K562 (cell line): ENCODE measurements around the gene KNCN. TPM values are rescaled to one million over a fixed set of nuclear protein-coding genes. Genes with fewer than 3 reads are reported as not detected.

ENCODE experiments used
- ATAC-seq: fragments of 200-7000 bp; cut with Tn5 transposase; 3 replicates; pipeline ENCODE4 v1.9.1; 2020; ENCODE audit warnings: moderate library complexity
- BruUV-seq: library from RNA; stranded (reverse); fragments of 400-500 nt; replicated peaks from 2 replicates; lab custom pipeline; 2021; lab: Mats Ljungman, UMichigan
- CTCF ChIA-PET: fragments of 300-600 bp; formaldehyde crosslinking; extraction: SDS; loops from one replicate; lab custom pipeline; 2021; ENCODE audit warnings: low intra/inter-chr PET ratio; lab: Yijun Ruan, JAX
- POLR2A ChIA-PET: fragments of 300-600, 350-650 bp; sonication (Branson Sonifier 250); formaldehyde crosslinking; extraction: SDS; loops from one replicate; lab custom pipeline; 2021; ENCODE audit warnings: antibody characterized with exemption, inconsistent platforms; lab: Yijun Ruan, JAX
- DNase-seq, 4 experiments: peaks; one replicate each; pipeline versions ENCODE4 v3.0.0 to v3.0.0-alpha.2; 2011 to 2018; ENCODE audit warnings: low spot score in 3 of 4, mixed read lengths in 3 of 4; ENCODE audit errors: extremely low read depth in 1 of 4
- FAIRE-seq: peaks from 2 replicates; lab custom pipeline; 2011; peaks lifted over from hg19 to GRCh38; lab: Jason Lieb, UNC
- H2AFZ ChIP-seq: 2 replicates; pipeline ENCODE4 v1.6.0; 2011; ENCODE audit warnings: low read depth, low read length, control low read depth, inconsistent platforms
- H3K27ac ChIP-seq: fragments of 200-600 bp; 3 replicates; pipeline ENCODE4 v1.8.0; 2011; ENCODE audit warnings: low read depth, mild to moderate bottlenecking, control low read depth, inconsistent platforms, low read length, moderate library complexity, mixed read lengths; ENCODE audit errors: extremely low read depth
- H3K27me3 ChIP-seq, 2 experiments: fragments of 300-600 bp in 1 of 2; 2 replicates in 1 of 2; 3 replicates in 1 of 2; pipeline versions ENCODE4 v1.6.0 to v1.8.0; 2011; ENCODE audit warnings: inconsistent platforms in 2 of 2, low read length in 2 of 2, mild to moderate bottlenecking in 1 of 2, mixed read lengths in 1 of 2, moderate library complexity in 1 of 2; ENCODE audit not compliant: control insufficient read depth in 2 of 2, insufficient read depth in 2 of 2
- H3K36me3 ChIP-seq: fragments of 300-600 bp; 3 replicates; pipeline ENCODE4 v1.8.0; 2011; ENCODE audit warnings: mild to moderate bottlenecking, low read length, inconsistent platforms; ENCODE audit not compliant: control insufficient read depth, insufficient read depth
- H3K4me1 ChIP-seq, 2 experiments: fragments of 200-600 bp in 1 of 2; replicated peaks in 1 of 2; 2 replicates in 1 of 2; 3 replicates in 1 of 2; pipeline versions ENCODE4 v1.5.1 to v1.8.0; 2011; ENCODE audit warnings: inconsistent platforms in 2 of 2, low read length in 2 of 2, mild to moderate bottlenecking in 1 of 2, mixed read lengths in 1 of 2, moderate library complexity in 1 of 2; ENCODE audit not compliant: control insufficient read depth in 2 of 2, insufficient read depth in 2 of 2
- H3K4me2 ChIP-seq: 2 replicates; pipeline ENCODE4 v1.6.1; 2011; ENCODE audit warnings: low read length, control low read depth, inconsistent platforms, mixed read lengths; ENCODE audit not compliant: insufficient read depth
- H3K4me3 ChIP-seq: fragments of 200-600 bp; sonication (generic), shearing (Covaris generic); 2 replicates; pipeline ENCODE4 v1.5.1; 2016; ENCODE audit warnings: control low read depth, inconsistent platforms
- H3K79me2 ChIP-seq: fragments of 200-600 bp; 3 replicates; pipeline ENCODE4 v1.8.0; 2011; ENCODE audit warnings: low read length, inconsistent platforms; ENCODE audit not compliant: control insufficient read depth, insufficient read depth
- H3K9ac ChIP-seq, 2 experiments: 2 replicates each; pipeline versions ENCODE4 v1.6.0 to v1.6.1; 2011; ENCODE audit warnings: low read depth in 2 of 2, low read length in 2 of 2, control low read depth in 1 of 2, inconsistent platforms in 1 of 2, mild to moderate bottlenecking in 1 of 2, mixed read lengths in 1 of 2; ENCODE audit not compliant: insufficient read depth in 1 of 2
- H3K9me1 ChIP-seq: one replicate; pipeline ENCODE4 v1.6.0; 2011; ENCODE audit warnings: inconsistent platforms, mild to moderate bottlenecking, low read length, moderate library complexity; ENCODE audit not compliant: control insufficient read depth, insufficient read depth
- H3K9me3 ChIP-seq: replicated peaks from 2 replicates; pipeline ENCODE4 v1.5.1; 2011; ENCODE audit warnings: low read depth, low read length, inconsistent platforms; ENCODE audit not compliant: control insufficient read depth, insufficient read depth
- H4K20me1 ChIP-seq: replicated peaks from 2 replicates; pipeline ENCODE4 v1.6.1; 2011; ENCODE audit warnings: low read length, inconsistent platforms, mixed read lengths; ENCODE audit not compliant: control insufficient read depth, insufficient read depth
- ARID2 ChIP-seq: fragments of 450-650 bp; IDR thresholded peaks from 2 replicates; pipeline ENCODE4 v1.6.1; 2017; ENCODE audit warnings: antibody characterized with exemption, mild to moderate bottlenecking
- BRD4 ChIP-seq: fragments of 200-600 bp; sonication (generic); IDR thresholded peaks from 2 replicates; pipeline ENCODE4 v1.6.1; 2017; ENCODE audit warnings: inconsistent platforms
- CHD2 ChIP-seq: IDR thresholded peaks from 2 replicates; pipeline ENCODE4 v1.6.1; 2011; ENCODE audit warnings: low read depth, low read length
- EZH2 ChIP-seq: IDR thresholded peaks from 2 replicates; pipeline ENCODE4 v1.6.1; 2012; ENCODE audit warnings: low read depth, mild to moderate bottlenecking, inconsistent platforms, low read length, borderline replicate concordance
- KLF16 ChIP-seq: IDR thresholded peaks from 2 replicates; pipeline ENCODE4 v1.6.1; 2016; ENCODE audit warnings: antibody characterized with exemption
- NONO ChIP-seq, 2 experiments: fragments of 200-400 bp in 1 of 2; fragments of 450-650 bp in 1 of 2; formaldehyde crosslinking in 1 of 2; IDR thresholded peaks; 2 replicates each; pipeline ENCODE4 v1.6.1; 2017; ENCODE audit warnings: low read depth in 2 of 2, mild to moderate bottlenecking in 2 of 2, moderate library complexity in 2 of 2, low read length in 1 of 2
- NRF1 ChIP-seq, 2 experiments: fragments of 450-650 bp; IDR thresholded peaks in 1 of 2; conservative IDR thresholded peaks in 1 of 2; 2 replicates each; pipeline ENCODE4 v1.6.1; 2014; ENCODE audit warnings: mild to moderate bottlenecking in 2 of 2
- RAD21 ChIP-seq, 2 experiments: fragments of 250-450 bp in 1 of 2; fragments of 450-650 bp in 1 of 2; sonication (Bioruptor Pico) in 1 of 2; formaldehyde crosslinking in 1 of 2; IDR thresholded peaks in 1 of 2; conservative IDR thresholded peaks in 1 of 2; 2 replicates each; pipeline versions ENCODE4 v1.4.0 to v1.8.0; 2020 to 2022; ENCODE audit warnings: mild to moderate bottlenecking in 2 of 2, moderate library complexity in 1 of 2
- ZBED1 ChIP-seq: IDR thresholded peaks from 2 replicates; pipeline ENCODE4 v1.6.1; 2014
- ZNF551 ChIP-seq: fragments of 250-450 bp; sonication (Bioruptor Pico); IDR thresholded peaks from 2 replicates; pipeline ENCODE4 v1.5.0; 2021; ENCODE audit warnings: mild to moderate bottlenecking, moderate library complexity
- ZNF79 ChIP-seq: fragments of 250-450 bp; sonication (Bioruptor Pico); IDR thresholded peaks from 2 replicates; pipeline ENCODE4 v1.4.0; 2020; ENCODE audit warnings: low read depth, mild to moderate bottlenecking, moderate library complexity
- WGBS: fragments of 100-300 bp; shearing (Covaris generic); methylation state at CpG from one replicate; pipeline ENCODE4 v1.1.6; 2016; ENCODE audit warnings: low coverage, mixed read lengths; ENCODE audit not compliant: insufficient coverage; ENCODE audit errors: missing lambda C conversion rate; 5-methylcytosine and 5-hydroxymethylcytosine counted together
- in situ Hi-C: fragments of 300-500 bp; cut with MboI; formaldehyde crosslinking; loops from 4 replicates; pipeline ENCODE4 v1.15.0; 2018; ENCODE audit warnings: inconsistent platforms, mixed read lengths
- intact Hi-C: fragments of 100-400 bp; cut with micrococcal nuclease; formaldehyde crosslinking; loops from 2 replicates; pipeline ENCODE4 v1.14.2; 2022
- polyA plus RNA-seq, 8 experiments: library from polyadenylated mRNA; depleted of rRNA in 4 of 8; stranded (reverse) in 5 of 8; unstranded in 3 of 8; fragments of >200 nt; fragmentation: Nextera tagmentation in 2 of 8; fragmentation: Illumina TruSeq in 1 of 8; extraction: Ambion mirVana in 2 of 8; extraction: Trizol in 1 of 8; gene quantifications; 2 replicates each; pipeline versions ENCODE4 v1.2.1 to v1.2.3, GENCODE V29; 2011 to 2014; ENCODE audit warnings: inconsistent platforms in 1 of 8, missing spikeins in 1 of 8
- total RNA-seq, 7 experiments: library from RNA; depleted of rRNA in 6 of 7; stranded (reverse); fragments of >200 nt in 6 of 7; fragmentation: Illumina TruSeq in 2 of 7; extraction: Trizol in 2 of 7; gene quantifications; 2 replicates each; pipeline versions ENCODE4 v1.2.1 to v1.2.3, GENCODE V29; 2011 to 2021; ENCODE audit warnings: low replicate concordance in 1 of 7
- TF ChIP-seq, protein P1 (sequence below): fragments of 250-450 bp; sonication (Bioruptor Pico); IDR thresholded peaks from 2 replicates; pipeline ENCODE4 v1.8.0; 2021; ENCODE audit warnings: moderate library complexity, mild to moderate bottlenecking, inconsistent platforms
- TF ChIP-seq, protein P2 (sequence below): sonication (generic); formaldehyde crosslinking; IDR thresholded peaks from 2 replicates; pipeline ENCODE4 v1.9.0; 2022; ENCODE audit warnings: mild to moderate bottlenecking, missing genetic modification reagents
- TF ChIP-seq, protein P3 (sequence below): IDR thresholded peaks from 2 replicates; pipeline ENCODE4 v1.6.1; 2011; ENCODE audit warnings: borderline replicate concordance, low read depth, mild to moderate bottlenecking, moderate library complexity, low read length; ENCODE audit not compliant: insufficient read depth, poor library complexity, severe bottlenecking
- TF ChIP-seq, protein P4 (sequence below): fragments of 450-650 bp; formaldehyde crosslinking; IDR thresholded peaks from 2 replicates; pipeline ENCODE4 v1.4.0; 2020; ENCODE audit warnings: mild to moderate bottlenecking, mixed read lengths

KNCN gene
- total and polyA plus RNA-seq, 9 of the 15 experiments (the other 6 are each of a cell fraction or from before 2014, with no cell fraction given): not detected

DNA sequence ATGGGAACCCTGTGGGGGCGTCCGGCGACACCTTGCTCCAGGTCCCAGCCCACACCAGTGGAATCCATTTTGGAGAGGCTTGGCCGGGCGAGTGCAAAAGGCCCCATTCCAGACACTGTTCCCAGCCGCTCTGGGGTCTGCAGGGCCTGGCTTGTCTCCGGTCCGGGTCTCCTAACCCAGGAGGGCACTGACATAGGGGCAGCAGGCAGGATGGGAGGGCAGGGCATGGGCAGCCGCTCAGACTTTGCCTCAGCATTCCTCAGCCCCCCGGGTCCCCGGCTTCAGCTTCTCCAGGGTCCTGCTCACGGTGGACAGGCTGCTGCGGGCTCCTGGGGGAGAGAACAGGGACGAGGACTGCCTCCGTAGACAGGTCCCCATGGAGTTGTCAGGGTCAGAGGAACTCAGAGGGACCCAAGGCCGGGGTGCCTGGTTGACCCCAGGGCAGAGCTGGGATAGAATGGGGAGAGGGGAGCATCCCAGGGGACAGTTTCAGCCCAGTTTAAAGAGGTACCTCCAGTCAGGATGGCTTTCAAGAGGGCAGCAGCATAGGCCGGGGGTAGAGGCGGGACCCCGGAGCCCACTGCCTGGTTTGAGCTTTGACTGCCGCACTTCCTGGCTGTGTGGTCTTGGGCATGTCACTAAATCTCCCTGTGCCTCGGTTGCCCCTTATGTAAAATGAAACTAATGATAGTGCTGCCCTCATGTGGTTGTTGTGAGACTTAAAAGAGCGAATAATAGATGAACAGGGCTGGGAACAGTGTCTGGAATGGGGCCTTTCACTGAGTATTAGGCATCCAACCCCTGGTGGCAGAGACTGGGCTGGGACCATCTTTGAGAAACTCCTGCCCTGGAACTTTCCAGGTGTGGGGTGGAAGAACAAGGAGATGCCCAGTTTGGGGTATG is 3.7 kb downstream of the KNCN start:
- H3K9me1 ChIP-seq: no peaks in the 10 kb centered on the region
- peak; percentile 63 for ATAC-seq
- no peaks in the 10 kb centered on the region for H3K79me2 ChIP-seq
- FAIRE-seq: peak; percentile 86
- in situ Hi-C loops: loop anchor here (5.0 kb wide), 1 partner anchor 180 kb away; no protein-coding TSS in a partner anchor
- H3K4me2 ChIP-seq: peak overlapping the region; percentile 19; the same call in 1 of the 2 replicates
- peak overlapping the region in 1 of 2 experiments; percentile 56; a peak in 2 of 4 replicates for H3K9ac ChIP-seq
- no peak overlapping the region for H3K4me3 ChIP-seq
- no peaks in the 10 kb centered on the region for H4K20me1 ChIP-seq
- H3K36me3 ChIP-seq: no peaks in the 10 kb centered on the region
- no peak overlapping the region for H3K27ac ChIP-seq
- ChIA-PET CTCF (interaction anchor here (0.6 to 2.4 kb wide), 6 partner anchors 15 to 142 kb away, joined by 3 to 12 read pairs (median 6); no protein-coding TSS in a partner anchor), POLR2A (interaction anchor here (0.6 to 0.8 kb wide), 4 partner anchors 61 to 435 kb away, joined by 3 to 5 read pairs (median 3); no protein-coding TSS in a partner anchor)
- H2AFZ ChIP-seq: peak overlapping the region; percentile 63
- H3K27me3 ChIP-seq: peaks cover 12 to 26% of the 10 kb centered on the region in 2 experiments; a peak in 3 of 5 replicates
- 42% methylated on average over 22 of the region's 22 CpGs for WGBS
- H3K9me3 ChIP-seq: no peaks in the 10 kb centered on the region
- DNase-seq: peak; percentile 48 to 84 (median 52)
- H3K4me1 ChIP-seq: peaks cover 33 to 60% of the 10 kb centered on the region in 2 experiments
- no TSS peak for BruUV-seq
- intact Hi-C loops: loop anchor here (1.0 kb wide), 2 partner anchors 12 to 105 kb away; a partner anchor contains a TSS
- TF ChIP-seq CHD2 (no peak), RAD21 (CRISPR knock-in tag; conservative IDR thresholded peaks at IDR 0.05 in 1 of 2, IDR thresholded peaks at IDR 0.05 in 1 of 2) (peak; percentile 58 to 84), ZNF551 (CRISPR knock-in tag) (no peak), NONO (IDR thresholded peaks at IDR 0.05; ENCODE audit: low read depth in 2 of 2, low read length in 1 of 2) (no peak), EZH2 (no peak), NRF1 (conservative IDR thresholded peaks at IDR 0.05 in 1 of 2, IDR thresholded peaks at IDR 0.05 in 1 of 2) (no peak), ZBED1 (no peak), BRD4 (no peak), ARID2 (0 out of 2 replicates have a peak, but pooled peaks have one; percentile 48), KLF16 (0 out of 2 replicates have a peak, but pooled peaks have one; percentile 9), ZNF79 (CRISPR knock-in tag) (no peak)
- TF ChIP-seq, protein P1, sequence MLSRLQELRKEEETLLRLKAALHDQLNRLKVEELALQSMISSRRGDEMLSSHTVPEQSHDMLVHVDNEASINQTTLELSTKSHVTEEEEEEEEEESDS (CRISPR knock-in tag): no peak
- TF ChIP-seq, protein P2, sequence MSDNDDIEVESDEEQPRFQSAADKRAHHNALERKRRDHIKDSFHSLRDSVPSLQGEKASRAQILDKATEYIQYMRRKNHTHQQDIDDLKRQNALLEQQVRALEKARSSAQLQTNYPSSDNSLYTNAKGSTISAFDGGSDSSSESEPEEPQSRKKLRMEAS: 0 out of 2 replicates have a peak, but pooled peaks have one; percentile 9
- TF ChIP-seq, protein P3, sequence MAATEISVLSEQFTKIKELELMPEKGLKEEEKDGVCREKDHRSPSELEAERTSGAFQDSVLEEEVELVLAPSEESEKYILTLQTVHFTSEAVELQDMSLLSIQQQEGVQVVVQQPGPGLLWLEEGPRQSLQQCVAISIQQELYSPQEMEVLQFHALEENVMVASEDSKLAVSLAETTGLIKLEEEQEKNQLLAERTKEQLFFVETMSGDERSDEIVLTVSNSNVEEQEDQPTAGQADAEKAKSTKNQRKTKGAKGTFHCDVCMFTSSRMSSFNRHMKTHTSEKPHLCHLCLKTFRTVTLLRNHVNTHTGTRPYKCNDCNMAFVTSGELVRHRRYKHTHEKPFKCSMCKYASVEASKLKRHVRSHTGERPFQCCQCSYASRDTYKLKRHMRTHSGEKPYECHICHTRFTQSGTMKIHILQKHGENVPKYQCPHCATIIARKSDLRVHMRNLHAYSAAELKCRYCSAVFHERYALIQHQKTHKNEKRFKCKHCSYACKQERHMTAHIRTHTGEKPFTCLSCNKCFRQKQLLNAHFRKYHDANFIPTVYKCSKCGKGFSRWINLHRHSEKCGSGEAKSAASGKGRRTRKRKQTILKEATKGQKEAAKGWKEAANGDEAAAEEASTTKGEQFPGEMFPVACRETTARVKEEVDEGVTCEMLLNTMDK: peak; percentile 47
- TF ChIP-seq, protein P4, sequence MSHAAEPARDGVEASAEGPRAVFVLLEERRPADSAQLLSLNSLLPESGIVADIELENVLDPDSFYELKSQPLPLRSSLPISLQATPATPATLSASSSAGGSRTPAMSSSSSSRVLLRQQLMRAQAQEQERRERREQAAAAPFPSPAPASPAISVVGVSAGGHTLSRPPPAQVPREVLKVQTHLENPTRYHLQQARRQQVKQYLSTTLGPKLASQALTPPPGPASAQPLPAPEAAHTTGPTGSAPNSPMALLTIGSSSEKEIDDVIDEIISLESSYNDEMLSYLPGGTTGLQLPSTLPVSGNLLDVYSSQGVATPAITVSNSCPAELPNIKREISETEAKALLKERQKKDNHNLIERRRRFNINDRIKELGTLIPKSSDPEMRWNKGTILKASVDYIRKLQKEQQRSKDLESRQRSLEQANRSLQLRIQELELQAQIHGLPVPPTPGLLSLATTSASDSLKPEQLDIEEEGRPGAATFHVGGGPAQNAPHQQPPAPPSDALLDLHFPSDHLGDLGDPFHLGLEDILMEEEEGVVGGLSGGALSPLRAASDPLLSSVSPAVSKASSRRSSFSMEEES (CRISPR knock-in tag): no peak
